COLO668 (cell line): ENCODE results near the gene NANOS3.

Experiments
- DNase-seq: peaks from one replicate; lab custom pipeline; 2025; ENCODE audit not compliant: unreplicated experiment; lab: John Stamatoyannopoulos, UW

Gene NANOS3

DNA sequence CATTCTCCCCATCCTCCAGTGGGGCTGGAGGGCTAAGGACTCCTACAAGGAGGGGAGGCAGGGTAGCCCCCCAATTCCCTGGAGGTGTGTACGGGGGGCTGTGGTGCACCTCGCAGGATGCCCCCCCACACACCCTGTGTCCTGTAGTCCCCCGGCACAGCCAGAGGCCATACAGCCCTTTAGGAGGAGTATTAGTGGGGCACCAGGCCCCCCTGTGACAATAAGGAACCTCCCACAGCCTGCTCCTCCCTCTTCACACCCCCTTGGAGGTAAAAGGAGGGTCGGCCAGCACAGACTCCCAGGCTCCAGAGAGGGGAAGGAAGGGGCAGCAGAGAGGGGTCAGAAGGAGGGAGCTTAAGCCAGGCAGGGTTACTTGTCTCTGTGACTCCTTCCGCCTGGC is at the start of gene NANOS3:
Gene NANOS3, plus strand, starts transcription at position 301 of the 400 bp plus-strand sequence. CDS start 115 bp downstream, outside the sequence.
- DNase-seq = no peak

DNA sequence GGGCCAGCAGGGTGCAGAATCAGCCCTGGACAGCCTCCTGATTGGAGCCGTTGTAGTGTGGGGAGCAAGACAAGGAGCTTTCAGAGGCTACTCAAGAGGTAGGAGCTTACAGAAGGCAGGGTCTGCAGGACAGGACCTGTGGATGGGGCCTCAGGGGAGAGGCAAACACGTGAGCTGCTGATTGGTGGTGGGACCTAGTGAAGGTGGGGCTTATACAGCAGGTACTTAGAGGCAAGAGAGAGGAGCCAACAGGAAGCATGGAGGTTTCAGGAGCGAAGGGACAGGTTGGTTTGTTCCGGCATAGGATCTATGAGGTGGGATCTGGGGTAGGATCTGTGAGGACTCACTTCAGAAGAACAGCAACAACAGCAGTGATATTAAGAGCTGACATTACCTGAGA is 49.3 kb upstream of the NANOS3 start:
- no peak for DNase-seq

DNA sequence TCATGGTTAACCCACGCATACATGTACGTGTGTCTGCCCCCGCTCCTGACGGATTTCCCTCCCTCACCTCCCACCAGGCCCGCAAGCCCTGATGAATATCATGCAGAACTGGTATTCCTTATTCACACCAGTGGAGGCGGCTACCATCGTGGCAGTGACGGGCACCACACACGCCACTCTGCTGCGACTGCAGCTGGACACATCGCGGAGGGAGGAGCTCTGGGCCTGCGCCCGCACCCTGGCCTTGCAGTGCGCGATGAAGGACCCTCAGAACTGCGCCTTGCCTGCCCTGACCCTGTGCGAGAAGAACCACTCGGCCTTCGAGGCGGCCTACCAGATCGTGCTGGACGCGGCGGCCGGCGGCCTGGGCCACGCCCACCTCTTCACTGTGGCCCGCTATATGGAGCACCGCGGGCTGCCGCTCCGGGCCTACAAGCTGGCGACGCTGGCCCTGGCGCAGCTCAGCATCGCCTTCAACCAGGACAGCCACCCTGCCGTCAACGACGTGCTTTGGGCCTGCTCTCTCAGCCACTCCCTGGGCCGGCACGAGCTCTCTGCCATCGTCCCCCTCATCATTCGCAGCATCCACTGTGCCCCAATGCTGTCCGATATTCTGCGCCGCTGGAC is 46.7 kb upstream of the NANOS3 start:
- no peak for DNase-seq

DNA sequence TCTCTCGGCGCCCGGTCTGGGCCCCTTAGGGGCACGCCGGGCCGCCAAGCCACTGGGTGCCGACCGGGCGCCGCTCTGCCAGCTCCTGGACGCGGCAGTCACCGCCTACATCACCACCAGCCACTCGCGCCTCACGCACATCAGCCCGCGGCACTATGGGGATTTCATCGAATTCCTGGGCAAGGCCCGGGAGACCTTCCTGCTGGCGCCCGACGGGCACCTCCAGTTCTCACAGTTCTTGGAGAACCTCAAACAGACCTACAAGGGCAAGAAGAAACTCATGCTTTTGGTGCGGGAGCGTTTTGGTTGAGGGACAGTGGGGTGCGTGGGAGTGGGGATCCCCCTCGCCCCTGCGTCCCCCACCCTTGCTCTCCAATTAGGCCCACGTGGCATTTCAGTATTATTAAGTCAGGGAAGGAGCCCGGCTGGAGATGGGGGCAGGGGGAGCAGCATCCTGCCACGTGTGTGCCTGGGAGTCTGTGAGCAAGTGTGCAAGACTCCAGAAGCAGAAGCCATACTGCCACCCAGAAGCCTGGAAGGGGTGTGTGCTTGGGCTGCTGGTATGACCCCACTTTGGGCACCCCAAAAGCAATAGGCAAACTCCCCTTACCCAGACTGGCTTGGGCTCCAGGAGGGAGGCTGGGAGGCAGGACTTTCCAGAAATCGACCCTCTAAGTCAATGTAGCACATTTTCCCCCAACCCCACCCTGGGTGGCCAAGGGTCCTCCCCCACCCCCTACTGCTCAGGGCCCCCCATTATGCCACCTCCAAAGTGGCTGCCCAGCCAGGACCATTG is 46.0 kb upstream of the NANOS3 start:
- no peak for DNase-seq

DNA sequence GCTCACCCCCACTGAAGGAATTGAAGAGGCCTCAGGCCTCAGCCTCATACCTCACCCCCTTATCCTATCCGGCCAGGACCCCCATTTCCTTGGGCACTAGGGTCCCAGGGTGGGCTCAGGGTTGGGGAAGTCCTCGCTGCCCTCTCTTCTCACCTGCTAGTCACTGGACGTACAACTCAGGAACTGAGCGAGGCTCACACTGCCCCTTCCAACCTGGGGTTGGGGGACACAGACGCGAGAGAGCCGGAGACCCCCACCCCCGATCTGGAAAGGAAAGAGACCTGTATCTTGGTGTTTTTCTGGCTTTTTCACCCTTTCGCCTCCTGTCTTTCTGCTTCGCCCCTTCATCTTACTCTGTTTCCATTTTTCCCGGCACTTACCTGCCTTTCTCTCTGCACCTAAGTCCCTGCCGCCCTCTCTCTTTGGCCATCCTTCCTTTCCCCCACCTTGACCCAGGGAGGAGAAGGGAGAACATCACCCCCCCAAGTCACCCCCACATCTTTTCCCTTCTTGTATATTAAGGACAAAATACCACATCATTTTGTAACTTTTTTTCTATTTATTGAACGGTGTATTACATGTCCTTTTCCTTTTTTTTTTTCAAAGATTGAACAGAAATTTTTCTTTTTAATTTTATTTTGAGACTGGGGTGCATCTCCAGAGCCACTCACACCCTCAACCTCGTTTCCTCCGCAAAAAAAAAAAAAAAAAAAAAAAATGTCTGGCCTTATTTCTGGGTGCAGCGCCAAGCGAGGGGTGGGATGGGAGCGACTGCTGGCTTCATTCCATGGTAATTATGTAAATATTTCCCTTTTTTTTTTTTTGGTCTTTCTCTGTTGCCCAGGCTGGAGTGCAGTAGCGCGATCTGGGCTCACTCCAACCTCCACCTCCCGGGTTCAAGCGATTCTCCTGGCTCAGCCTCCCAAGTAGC is 45.1 kb upstream of the NANOS3 start:
- no peak for DNase-seq

DNA sequence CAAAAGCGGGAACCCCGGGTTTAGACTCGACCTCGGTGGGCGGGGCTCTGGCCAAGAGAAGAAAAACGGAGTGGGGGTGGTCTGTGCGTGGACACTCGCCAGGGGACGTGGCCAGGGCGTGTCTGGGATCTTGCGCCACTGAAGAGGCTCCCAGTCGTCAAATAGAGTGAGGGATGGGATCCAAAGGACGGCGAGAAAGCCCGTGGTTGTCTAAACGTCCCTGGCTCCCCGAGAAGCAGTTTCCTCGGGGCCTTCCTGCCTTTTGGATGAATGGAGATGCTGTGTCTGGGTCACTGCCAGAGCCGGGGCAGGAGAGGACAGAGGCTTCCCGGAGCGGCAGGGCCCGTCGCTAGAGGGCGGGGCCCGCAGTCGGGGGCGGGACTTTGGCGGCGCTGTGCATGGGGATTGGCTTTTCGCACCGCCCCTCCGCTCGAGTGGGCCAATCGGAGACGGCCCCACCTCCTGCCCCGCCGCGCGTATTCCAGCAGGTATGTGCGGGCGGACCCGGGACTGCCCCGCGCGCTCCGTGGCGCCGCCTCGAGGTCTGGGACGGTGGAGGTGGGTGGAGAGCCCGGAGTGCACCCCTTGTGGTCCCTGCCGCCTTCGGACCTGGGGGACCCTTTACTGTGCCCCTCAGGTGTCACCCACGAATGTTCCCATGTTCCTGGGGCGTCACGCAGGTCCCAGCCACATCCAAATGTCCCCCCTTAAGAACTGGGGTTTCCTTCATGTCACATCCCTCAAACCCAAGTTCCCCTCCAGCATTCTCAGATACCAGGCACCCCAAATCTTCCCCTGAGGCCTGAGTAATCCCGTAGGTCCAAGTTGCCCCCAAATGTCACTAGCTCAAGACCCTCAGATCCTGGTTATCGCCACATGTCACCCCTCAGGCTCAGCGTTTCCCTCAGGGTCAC is 43.3 kb upstream of the NANOS3 start:
- peak; percentile 95 for DNase-seq

DNA sequence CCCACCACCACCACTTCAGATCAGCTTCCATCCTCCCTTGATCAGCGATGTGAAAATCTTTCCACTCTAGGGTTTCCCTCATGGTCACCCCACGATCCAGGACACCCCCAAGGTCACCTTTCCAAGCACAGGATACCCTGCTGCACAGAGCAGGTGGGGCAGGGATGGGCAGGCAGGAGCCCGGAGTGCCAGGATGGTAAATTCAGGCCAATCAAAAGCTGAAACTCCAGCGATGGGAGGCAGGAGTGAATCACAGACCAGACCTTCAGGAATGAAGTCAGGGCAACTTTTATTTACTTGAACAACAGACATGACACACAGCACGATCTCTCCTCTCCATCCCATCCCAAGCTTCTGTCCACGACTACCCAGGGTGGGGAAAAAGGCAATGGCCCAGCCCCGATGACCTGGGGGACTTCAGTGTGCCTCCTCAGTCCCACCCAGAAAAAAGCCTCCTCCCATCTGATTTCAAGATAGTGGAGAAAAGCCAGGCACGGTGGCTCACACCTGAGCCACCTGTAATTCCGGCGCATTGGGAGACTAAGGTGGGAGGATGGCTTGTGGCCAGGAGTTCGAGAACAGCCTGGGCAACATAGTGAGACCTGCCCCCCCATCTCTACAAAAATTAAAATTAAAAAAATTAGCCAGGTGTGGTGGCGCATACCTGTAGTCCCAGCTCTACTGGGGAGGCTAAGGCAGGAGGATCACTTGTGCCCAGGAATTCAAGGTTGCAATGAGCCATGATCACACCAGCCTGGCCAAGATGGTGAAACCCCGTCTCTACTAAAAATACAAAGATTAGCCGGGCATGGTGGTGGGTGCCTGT is 42.5 kb upstream of the NANOS3 start:
- no peak for DNase-seq

DNA sequence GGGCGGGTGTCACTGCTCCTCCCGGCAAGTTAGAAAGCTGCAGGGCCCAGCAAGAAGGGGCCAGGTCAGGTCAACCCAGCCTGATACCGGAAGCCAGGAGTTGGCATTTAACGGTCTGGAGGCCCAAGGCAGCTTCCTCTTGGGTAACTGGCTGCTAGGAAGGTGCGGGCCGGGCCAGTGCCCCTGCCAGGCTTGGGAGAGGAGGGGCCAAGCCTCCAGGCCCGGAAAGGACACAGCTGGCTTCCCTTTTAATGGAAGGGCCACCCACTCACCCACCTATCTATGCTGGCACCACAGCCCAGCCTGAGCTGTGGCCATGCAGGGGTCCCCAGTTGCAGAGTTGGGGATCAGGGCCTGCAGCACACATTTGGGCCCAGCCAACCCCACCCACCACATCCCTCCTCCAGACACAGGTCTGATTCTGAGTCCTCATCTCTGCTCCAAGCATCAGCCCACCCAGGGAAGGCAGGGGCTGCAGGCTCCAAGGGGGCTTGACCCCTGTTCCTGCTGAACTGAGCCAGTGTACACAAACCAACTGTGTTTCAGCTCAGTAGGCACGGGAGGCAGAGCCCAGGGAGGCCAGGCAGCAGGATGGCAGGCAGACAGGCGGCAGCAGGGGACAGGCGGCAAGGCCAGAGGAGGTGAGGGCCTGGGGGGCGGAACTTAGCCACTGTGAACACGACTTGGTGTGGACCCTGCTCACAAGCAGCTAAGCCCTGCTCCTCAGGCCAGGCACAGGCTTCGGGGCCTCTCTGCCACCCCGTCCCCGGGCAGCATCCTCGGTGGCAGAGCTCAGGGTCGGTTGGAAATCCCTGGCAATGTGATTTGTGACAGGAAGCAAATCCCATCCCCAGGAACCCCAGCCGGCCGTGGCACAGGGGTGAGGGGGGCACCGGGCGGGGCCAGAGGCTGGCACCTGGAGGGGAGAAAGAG is 40.9 kb upstream of the NANOS3 start:
- DNase-seq = no peak

DNA sequence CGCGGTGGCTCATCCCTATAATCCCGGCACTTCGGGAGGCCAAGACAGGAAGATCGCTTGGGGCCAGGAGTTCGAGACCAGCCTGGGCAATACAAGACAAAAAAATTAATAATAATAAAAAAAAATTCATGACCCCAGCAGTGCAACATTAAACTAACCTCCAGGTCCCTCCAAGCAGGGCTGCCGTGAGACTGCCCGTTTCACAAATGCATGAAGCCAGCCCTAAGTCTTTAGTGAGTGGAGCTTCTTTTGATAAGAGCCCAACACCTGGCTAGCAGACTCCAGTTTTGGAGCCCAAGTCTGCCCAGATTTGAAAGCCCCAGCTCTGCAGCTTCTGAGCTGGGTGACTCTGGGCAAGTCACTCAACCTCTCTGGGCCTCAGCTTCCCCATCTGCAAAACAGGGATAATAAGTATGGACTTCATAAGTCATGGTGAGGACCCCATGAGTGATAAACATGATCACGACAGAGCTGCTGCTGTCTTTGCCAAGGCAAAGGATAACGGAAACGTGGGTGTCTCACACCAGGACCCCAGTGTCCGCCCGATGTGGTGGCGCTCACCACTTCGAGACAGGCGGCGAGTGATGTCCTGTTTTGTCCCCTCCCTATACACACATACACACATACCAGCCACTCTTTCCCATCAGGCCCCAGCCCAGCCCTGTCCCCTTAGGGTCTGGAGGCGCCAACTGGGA is 38.4 kb upstream of the NANOS3 start:
- no peak for DNase-seq

DNA sequence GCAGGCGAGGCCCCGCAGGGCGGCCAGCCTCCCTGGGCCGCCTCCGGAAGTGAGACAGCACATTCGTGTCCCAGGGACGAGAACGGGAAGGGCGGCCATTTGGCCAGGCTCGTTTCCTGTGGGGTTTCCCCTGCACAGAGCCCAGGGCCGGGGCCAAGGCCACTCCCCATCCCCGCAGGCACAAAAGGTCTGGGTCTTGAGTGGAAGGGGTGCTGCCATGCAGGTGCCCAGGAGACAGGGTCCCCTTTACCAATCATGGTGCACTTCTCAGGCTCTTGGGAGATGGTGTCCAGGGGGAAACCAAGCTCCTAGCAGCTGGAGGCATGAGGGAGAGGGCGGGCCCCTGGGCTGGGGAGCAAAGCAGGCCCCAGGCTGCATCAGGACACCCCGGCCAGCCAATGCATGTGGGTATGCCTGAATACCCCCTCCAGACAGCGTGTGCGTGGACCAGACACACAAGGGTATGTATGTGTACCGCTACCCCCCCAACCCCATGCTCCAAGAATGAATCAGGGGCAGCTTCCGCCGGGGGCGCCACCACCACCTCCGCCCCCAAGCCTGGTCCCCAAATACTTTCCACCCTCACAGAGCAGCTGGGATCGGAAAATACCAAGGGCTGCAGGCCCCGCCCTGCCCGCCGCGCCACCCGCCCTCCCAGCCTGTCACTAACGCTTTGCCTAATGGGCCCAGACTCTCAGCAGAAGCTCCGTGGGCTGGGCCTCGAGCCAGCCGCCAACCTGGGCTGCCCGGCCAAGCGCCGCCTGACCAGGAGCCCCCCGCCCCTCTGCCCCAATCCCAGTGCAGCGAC is 37.6 kb upstream of the NANOS3 start:
- peak; percentile 26 for DNase-seq

DNA sequence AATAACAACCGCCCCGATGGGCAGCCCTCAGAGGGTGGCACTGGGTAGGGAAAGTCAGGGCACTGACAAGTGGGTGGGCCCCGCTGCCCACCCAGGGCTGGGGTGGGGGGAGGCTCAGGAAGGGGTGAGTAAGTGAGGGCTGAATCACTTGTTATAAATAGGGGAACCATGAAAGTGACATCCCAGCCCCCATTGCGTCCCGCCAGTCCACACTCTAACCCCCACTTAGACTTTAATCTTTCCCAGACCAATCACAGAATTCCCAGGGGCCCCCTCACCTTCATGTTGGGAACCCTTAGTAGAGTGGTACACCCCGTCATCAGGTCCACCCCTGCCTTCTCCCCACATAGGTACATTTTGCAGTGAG is 37.0 kb upstream of the NANOS3 start:
- no peak for DNase-seq

DNA sequence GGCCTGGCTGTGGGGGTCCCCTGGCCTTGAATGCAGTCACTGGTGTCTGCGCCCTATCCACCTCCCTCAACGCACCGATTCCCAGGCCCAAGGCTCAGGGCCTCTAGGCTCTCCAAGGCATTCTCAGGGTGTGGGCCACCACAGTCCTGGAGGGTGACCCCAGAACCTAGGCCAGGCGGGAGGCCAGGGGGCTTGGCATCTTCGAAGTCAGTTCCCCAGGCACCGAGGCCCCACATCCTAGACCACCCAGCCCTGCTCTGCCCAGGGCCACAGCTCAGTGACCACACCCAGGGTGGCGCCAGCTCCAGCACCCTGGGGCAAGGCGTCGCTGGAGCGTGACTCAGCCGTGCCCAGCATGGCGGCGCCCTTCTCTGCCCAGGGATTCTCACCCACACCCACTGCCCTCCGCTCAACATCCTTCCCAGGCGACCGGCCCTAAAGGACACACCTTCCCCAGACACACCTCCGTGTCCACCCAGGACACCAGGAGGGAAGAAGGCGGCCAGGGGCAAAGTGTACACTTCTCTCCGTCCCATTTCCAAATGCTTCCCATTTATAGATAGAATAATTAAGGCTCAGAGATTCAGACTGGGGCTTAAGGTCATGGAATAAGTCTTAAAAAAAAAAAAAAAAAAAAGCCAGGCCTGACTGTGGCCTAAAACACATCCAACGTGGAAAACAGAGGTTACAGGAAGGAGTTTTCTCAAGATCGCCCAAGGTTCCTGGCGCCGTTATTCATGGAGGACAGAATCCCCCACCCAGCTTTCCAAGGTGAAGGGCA is 36.4 kb upstream of the NANOS3 start:
- DNase-seq = peak; percentile 25

DNA sequence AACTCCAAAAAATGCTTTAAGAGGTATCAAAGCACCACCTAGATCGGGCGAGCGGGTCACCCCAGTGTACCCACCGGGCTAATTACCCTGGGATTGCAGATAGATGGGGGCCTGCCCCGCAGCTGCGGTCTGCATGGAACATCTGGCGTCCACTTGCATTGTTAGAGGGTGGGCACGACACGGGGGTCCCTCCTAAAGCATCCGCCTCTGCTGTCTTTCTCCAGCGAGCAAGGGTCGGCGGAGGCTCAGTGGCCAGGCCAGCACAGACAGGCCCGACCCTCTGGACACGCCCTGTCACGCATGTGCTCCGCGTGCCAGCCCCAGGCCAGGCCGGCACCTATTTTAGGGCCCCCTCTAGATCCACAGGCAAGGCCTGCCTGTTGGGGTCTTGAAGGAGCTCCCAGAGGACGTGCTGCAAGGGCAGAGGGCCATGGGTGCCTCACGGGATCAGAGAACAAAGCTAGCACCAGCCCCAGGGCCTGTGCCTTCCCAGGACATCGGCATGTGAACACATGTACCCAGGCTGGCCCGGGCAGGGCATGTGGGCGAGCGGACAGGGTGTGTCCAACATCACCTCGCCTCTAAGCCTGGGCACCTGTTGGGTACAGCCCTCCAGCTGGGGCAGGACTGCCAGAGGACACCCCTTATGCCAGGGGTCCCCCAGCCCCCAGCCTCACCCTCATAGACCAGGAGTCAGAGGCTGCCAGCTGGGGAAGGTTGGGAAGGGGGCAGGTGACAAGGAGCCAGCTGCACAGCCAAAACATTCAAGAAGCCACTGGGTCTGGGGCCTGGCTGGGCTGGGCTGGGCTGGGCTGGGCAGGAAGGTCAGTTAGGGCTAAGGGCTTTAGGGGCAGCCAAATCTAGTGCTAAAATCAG is 35.6 kb upstream of the NANOS3 start:
- DNase-seq = no peak

DNA sequence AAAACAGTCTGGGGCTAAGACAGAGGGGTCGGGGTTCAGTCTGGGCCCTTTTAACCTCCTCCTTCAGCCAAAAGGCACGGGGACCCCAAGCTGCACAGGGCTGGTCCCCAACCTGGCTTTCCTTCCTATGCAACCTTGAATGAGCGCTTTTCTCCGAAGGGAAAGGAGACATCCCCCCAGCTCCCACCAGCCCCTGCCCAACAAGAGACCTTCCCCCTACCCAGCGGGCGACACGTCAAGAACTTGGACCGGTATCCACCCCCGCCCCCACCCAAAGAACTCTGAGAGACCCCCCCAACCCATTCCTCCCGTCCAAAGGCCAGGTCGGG is 35.0 kb upstream of the NANOS3 start:
- DNase-seq = no peak

DNA sequence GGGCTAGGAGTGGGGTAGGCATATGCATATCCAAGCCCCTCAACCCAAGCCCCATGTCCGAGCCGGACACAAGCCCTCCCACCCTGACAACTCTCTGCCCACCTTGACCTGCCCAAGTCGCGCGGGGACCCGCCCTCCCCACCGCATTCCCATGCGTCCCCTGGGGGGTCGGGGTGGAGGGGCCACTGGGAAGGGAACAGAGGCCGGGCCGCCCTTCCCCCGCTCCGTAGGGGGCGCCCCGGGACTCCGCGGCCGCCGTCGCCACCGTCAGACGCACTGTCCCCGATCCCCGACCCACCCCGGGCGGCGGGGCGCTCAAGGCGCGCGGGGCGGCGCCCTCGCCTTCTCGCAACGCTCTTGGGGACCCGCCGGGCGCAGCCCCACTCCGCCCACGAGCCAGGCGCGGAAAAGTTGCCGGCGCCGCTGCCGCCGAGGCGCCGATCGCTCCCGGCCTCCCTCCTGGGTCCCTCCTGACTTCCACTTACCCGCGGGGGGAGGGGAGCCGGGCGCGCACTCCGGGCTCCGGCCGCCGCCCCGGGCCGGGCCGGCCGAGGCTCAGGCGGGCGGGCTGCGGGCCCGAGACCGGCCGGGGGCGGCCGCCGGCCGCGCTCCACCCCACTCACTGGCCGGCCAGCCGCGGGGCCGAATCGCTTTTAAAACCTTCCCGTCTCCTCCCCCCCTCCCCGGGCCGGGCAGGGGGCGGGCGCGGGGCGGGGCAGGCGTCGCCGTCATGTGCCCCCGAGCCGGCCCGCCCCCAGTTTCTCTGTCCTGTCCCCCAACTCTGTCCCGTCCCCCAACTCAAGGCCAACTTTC is 34.4 kb upstream of the NANOS3 start:
- DNase-seq = peak; percentile 31
